PFSK-1 (cell line): ENCODE data around the gene PPP1R12B.

ENCODE experiments used
- FOXP2 ChIP-seq: optimal IDR thresholded peaks from 2 replicates; pipeline ENCODE3; 2011; ENCODE audit warnings: borderline replicate concordance, control low read depth, inconsistent platforms; ENCODE audit not compliant: insufficient read depth; ENCODE audit errors: extremely low read length, extremely low read depth
- POLR2AphosphoS5 ChIP-seq: IDR thresholded peaks from 2 replicates; pipeline ENCODE4 v1.6.1; 2012; ENCODE audit warnings: low read depth, mild to moderate bottlenecking, control low read depth, low read length, moderate library complexity
- SIN3A ChIP-seq: IDR thresholded peaks from 2 replicates; pipeline ENCODE4 v1.6.1; 2012; ENCODE audit warnings: mild to moderate bottlenecking, low read length, moderate library complexity, borderline replicate concordance; ENCODE audit not compliant: insufficient read depth
- TAF1 ChIP-seq: IDR thresholded peaks from 2 replicates; pipeline ENCODE4 v1.6.1; 2012; ENCODE audit warnings: low read length, control low read depth, borderline replicate concordance; ENCODE audit not compliant: insufficient read depth
- TF ChIP-seq, protein P1 (sequence below), 2 experiments: IDR thresholded peaks; 2 replicates each; pipeline versions ENCODE4 v1.6.1 to v1.8.0; 2011 to 2012; ENCODE audit warnings: low read depth in 2 of 2, low read length in 2 of 2, control low read depth in 1 of 2, inconsistent platforms in 1 of 2, mild to moderate bottlenecking in 1 of 2, moderate library complexity in 1 of 2; ENCODE audit not compliant: insufficient read depth in 1 of 2

PPP1R12B gene

DNA sequence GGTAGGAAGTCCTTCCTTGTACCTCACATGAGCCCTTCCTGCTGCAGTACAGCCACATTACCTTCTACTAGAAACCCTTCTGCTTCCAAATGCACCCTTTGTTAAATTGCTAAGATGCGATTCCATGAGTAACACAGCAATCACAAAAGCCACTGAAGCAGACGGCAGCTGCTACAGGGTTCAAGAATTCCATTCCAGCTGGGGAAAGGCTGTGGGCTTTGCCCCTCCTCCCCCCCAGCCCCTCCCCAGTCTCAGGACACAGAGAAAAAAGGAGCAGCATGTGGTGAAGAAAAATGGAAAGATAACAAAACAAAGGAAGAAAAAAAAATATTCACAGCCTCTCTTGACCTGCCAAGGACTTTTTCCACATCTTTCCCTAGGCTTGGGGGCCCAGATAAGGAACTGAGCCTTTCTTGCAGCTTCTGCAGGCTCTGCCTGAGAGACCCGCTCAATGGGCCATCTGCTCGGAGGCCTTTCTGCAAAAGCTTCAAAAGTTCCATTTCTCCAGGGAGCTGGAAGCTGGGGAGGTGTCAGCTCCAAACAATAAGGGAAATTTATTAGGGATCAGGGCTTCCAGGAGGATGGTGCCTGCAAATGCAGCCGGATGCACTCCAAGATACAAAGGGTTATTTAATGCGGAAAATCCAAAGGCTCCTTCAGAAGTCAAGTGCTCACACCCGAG is 289.7 kb downstream of the PPP1R12B start:
- TF ChIP-seq, protein P1, sequence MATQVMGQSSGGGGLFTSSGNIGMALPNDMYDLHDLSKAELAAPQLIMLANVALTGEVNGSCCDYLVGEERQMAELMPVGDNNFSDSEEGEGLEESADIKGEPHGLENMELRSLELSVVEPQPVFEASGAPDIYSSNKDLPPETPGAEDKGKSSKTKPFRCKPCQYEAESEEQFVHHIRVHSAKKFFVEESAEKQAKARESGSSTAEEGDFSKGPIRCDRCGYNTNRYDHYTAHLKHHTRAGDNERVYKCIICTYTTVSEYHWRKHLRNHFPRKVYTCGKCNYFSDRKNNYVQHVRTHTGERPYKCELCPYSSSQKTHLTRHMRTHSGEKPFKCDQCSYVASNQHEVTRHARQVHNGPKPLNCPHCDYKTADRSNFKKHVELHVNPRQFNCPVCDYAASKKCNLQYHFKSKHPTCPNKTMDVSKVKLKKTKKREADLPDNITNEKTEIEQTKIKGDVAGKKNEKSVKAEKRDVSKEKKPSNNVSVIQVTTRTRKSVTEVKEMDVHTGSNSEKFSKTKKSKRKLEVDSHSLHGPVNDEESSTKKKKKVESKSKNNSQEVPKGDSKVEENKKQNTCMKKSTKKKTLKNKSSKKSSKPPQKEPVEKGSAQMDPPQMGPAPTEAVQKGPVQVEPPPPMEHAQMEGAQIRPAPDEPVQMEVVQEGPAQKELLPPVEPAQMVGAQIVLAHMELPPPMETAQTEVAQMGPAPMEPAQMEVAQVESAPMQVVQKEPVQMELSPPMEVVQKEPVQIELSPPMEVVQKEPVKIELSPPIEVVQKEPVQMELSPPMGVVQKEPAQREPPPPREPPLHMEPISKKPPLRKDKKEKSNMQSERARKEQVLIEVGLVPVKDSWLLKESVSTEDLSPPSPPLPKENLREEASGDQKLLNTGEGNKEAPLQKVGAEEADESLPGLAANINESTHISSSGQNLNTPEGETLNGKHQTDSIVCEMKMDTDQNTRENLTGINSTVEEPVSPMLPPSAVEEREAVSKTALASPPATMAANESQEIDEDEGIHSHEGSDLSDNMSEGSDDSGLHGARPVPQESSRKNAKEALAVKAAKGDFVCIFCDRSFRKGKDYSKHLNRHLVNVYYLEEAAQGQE (IDR thresholded peaks at IDR 0.05; ENCODE audit: insufficient read depth in 1 of 2, low read depth in 2 of 2, low read length in 2 of 2): no peak
- TF ChIP-seq SIN3A (no peak), TAF1 (no peak), FOXP2 (no peak), POLR2AphosphoS5 (no peak)

DNA sequence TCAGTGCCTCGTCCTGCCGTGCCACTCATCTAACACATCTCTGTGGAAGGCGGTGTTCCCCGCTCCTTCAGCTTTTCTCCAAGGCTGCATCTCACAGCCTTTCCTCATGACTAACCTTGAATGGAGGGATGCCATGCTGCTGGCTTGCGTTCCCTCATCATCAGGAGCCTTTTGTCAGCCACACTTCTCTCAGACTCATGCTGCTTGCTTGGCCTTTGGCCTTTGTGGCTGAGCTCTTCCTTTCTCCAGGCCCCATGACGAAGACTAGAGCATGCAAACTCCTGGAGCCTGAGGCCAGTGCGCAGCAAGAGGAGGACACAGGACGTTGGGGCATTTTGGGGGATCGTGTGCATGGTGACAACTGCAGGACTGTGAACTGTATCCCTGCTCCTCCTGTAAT is 291.0 kb downstream of the PPP1R12B start:
- no peak for TF ChIP-seq FOXP2
- no peak for TF ChIP-seq POLR2AphosphoS5
- no peak for TF ChIP-seq SIN3A
- no peak for TF ChIP-seq TAF1
- TF ChIP-seq, protein P1 (IDR thresholded peaks at IDR 0.05; ENCODE audit: insufficient read depth in 1 of 2, low read depth in 2 of 2, low read length in 2 of 2): no peak

DNA sequence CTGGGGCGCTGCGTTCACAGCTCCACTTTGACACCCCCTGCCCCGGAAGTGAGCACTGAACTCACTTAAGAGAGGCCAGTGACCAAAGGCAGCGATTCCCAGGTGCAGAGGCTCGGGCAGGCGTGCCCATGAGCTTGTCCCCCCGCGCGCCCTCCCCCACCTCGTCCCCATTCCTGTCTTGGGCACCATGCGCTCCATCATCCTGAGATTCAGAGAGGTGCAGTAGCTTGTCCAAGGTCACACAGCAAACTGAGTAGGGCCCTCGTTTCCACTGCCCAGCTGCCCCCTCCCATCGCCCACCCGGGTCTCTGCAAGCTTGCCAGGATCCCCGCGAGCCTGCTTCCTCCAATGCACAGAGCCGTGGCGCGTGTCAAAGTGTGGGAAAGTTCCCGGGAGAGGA is 293.7 kb downstream of the PPP1R12B start:
- TF ChIP-seq, protein P1 (IDR thresholded peaks at IDR 0.05; ENCODE audit: insufficient read depth in 1 of 2, low read depth in 2 of 2, low read length in 2 of 2): no peak
- TF ChIP-seq POLR2AphosphoS5 (no peak), TAF1 (no peak), FOXP2 (no peak), SIN3A (no peak)
